ENCODE results near the gene C1orf198.

The C1orf198 gene

GRCh38 chr1:230836793-230837192 is 31.5 kb downstream of the C1orf198 start:
- in situ Hi-C loops (cut with MboI; ENCODE audit: low sequenced_read_pairs), result no loop called here

- in situ Hi-C loops (cut with MboI; ENCODE audit: low sequenced_read_pairs), result no loop called here
Observed at GRCh38 chr1:230836347-230836746, 32.0 kb downstream of the C1orf198 start.

GRCh38 chr1:230834292-230834691 is 34.0 kb downstream of the C1orf198 start:
- in situ Hi-C loops (cut with MboI; ENCODE audit: low sequenced_read_pairs), result no loop called here

DNA sequence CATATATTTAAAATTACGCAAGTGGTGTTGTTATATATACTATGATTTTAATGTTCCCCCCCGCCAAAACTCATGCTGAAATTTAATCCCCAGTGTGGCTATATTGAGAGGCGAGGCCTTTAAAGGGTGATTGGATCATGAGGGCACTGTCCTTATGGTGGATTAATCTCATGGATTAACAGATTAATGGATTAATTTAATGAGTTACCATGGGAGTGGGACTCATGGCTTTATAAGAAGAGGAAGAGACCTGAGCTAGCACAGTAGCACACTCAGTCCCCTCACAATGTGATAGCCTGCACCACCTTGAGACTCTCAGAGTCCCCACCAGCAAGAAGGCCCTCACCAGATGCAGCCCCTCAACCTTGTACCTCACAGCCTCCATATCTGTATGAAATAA is 34.8 kb downstream of the C1orf198 start:
- in situ Hi-C loops (cut with MboI; ENCODE audit: low sequenced_read_pairs), result no loop called here

DNA sequence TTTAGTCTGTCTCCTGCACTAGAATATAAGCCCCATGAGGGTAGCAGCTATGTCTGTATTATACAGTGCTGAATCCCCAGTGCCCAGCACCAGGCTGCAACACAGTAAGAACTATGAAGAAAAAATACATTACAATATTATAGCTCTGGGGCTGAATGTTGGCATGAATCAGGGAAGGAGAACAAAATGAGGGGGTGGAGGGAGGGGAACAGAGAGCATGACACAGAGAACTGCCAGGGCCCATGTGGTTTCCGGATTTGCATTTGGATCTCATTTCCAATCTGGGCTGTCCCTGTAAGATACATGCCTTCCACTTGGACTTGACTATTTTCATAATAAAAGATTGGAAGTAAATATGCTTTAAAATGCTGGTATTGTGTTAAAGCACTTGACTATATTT is 35.8 kb downstream of the C1orf198 start:
- in situ Hi-C loops (cut with MboI; ENCODE audit: low sequenced_read_pairs), result no loop called here

DNA sequence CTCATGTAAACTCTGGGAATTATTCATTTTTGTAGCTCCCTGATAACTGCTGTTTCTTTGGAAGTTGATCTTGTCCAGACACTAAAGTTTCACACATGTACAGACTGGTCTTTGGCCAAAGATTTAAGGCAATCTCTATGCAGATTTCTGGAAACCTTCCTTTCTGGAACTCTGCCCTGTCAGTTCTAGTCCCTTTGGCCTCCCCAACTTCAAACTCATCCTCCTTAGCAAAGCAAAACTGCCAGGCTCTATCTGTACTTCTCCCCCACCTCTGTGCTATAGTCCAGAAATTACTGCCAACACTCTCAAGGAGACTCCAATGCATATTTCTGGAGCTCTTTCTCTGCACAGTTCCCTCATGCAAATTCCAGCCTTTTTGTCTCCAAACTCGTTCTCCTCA is 36.5 kb downstream of the C1orf198 start:
- in situ Hi-C loops (cut with MboI; ENCODE audit: low sequenced_read_pairs), result no loop called here

GRCh38 chr1:230828421-230828820 is 39.9 kb downstream of the C1orf198 start:
- in situ Hi-C loops (cut with MboI; ENCODE audit: low sequenced_read_pairs), result no loop called here

- in situ Hi-C loops (cut with MboI; ENCODE audit: low sequenced_read_pairs), result no loop called here
Observed at GRCh38 chr1:230827801-230828200, 40.5 kb downstream of the C1orf198 start.

DNA sequence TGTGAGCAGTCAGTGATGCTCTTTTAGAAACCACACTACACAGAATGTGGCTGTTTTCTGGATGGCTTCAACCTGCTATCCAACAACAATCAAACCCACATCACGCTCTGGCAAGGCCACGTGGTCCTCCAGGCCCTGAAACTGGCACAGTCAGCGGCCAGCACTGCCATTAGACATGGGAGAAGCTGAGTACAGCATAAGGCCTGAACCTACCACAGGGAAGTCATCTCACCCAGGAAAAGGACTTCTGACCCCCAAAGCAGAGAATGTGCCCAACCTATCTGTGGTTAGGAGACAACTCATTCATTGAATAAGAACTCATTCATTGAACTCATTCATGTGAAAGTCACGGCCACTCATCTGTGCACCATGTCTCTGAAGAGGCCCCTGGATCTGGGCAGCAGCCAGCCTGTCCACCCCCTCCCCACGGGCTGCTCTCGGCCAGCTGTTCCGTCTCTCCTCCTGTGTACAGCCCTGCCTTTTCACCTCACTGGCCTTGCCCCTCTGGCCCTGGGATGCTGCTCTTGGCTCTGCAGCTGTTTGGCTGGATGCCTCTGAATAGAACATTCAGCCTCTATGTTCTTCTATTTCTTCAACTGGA is 41.1 kb downstream of the C1orf198 start:
- in situ Hi-C loops (cut with MboI; ENCODE audit: low sequenced_read_pairs), result no loop called here

- in situ Hi-C loops (cut with MboI; ENCODE audit: low sequenced_read_pairs), result no loop called here
Observed at GRCh38 chr1:230826166-230826875, 42.0 kb downstream of the C1orf198 start.

DNA sequence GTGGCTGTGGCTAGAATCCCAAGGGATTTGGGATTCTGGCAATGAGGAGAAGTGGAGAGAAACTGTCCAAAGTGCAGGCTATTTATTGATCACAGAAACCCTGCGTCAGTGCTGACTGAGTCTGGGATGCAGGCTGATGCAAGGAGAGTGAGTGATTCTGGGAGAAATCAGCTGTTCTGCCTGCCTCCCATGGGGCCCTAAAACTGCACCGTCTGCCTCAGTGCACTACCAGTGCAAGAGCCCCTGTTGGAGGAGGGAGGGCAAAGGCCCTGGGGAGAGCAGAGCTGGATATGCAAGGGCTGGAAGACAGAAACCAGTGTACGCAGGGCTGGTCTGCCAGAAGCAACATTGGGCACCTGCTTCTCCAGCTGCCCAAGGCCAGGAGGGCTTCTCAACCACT is 42.6 kb downstream of the C1orf198 start:
- in situ Hi-C loops (cut with MboI; ENCODE audit: low sequenced_read_pairs), result no loop called here

DNA sequence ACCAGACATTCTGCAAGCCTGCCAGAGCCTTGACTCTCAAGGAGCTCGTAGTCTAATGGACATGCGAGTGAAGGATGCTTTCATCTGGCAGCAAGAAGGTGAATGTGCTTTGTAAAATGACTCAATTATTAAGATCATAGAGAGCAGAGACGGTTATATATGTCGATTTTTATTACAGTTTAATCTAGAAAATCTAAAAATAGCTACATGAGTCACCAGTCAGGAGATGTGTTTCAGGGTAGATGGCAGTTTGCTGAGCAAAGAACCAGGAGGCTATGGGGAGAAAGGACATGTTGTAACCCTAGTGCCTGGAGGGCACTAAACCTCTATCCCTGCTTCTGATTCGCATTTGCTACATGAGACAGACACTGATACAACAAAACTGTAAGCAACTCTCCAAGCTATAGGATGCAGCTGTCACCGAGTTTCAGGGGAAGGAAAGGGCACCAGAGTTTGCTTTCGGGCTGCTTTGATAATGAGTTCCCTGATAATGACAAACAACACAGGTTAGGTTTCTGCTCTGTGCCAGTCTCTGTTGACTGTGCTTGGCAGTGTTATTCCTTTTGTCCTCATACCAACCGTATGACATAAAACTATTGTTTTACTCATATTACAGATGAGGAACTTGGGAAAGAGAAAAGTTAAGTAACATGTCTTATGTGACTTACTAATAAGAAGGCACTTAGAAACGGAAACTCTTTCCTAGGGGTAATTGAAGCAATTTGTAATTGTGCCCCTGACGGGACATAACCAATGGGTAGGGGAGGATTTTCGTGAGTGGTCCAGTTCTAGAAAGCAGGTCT is 43.2 kb downstream of the C1orf198 start:
- in situ Hi-C loops (cut with MboI; ENCODE audit: low sequenced_read_pairs), result no loop called here

DNA sequence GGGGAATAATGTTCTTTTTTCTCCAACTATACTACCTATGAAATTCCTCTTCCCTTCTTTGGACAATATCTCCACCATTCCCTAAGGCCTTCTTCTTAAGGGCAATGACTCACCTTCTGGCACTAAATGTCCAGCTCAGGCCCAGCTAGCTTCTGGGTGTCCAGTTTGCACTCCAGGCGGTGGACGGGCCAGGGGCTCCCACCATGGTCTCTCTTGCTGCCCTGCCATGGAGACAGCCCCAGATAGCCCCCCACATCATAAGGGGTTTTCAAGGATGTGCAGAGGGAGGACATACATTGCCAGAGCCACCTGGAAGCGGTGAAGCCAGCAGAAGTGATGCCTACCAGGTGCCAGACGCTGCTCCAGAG is 43.8 kb downstream of the C1orf198 start:
- in situ Hi-C loops (cut with MboI; ENCODE audit: low sequenced_read_pairs), result no loop called here

DNA sequence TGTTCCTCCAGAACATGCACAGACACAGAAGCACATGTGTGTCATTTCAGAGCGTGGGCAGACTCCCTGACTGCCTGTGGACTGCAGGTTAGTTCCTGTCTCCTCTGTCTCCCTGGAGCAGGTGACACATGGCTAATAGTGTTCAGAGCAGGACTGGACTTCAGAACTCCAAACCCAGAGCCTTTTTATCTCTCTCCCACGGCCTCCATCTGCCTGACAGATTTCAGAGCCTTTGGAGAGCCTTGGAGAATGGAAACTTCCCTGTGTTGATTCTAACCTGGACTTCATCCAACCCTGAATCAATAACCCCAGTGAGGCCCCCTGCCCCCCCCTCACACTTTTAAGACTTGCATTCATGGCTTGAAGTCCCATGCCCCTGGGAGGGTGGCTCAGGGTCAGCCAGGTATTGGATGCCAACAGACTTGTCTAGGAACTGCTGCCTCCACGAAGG is 44.4 kb downstream of the C1orf198 start:
- in situ Hi-C loops (cut with MboI; ENCODE audit: low sequenced_read_pairs), result no loop called here

DNA sequence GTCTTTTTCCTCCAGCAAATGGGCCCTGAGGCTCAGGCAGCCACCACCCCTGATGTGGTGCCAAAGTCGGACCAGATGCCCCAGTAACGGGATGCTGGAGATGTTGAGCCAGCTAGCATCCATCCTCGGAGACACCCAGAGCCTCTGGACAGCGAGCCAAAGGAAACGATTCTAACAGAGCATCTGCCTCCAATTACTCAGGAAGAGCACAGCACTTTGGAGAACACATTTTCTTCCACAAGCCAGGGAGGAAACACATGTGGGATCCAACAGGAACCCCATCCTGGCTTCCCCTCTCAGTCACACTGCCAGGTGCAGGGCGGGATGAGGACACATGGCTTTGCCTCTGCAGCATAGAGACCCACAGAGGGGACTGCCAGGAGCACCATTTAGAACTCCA is 44.9 kb downstream of the C1orf198 start:
- in situ Hi-C loops (cut with MboI; ENCODE audit: low sequenced_read_pairs), result no loop called here

GRCh38 chr1:230822092-230822581 is 46.2 kb downstream of the C1orf198 start:
- in situ Hi-C loops (cut with MboI; ENCODE audit: low sequenced_read_pairs), result no loop called here

- in situ Hi-C loops (cut with MboI; ENCODE audit: low sequenced_read_pairs), result no loop called here
Observed at GRCh38 chr1:230821346-230821745, 47.0 kb downstream of the C1orf198 start.

GRCh38 chr1:230820568-230820967 is 47.8 kb downstream of the C1orf198 start:
- in situ Hi-C loops (cut with MboI; ENCODE audit: low sequenced_read_pairs), result no loop called here

DNA sequence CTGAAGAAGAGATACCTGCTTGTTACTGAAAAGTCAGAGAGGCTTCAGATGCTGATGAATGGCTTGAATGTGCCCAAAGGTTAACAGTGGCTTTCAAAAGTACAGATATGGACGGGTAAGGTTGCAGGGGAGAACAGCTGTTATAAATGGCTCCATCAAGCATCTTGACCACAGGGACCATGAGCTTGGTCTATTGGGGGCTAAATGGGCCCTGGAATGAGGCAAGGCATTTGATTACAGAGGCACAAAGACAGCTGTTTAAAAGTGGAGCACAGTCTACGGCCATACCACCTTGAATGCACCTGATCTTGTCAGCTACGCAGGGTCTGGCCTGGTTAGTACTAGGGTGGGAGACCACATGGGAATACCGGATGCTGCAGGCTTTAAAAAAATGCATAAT is 48.3 kb downstream of the C1orf198 start:
- in situ Hi-C loops (cut with MboI; ENCODE audit: low sequenced_read_pairs), result no loop called here

GRCh38 chr1:230818901-230819300 is 49.4 kb downstream of the C1orf198 start:
- in situ Hi-C loops (cut with MboI; ENCODE audit: low sequenced_read_pairs), result no loop called here

DNA sequence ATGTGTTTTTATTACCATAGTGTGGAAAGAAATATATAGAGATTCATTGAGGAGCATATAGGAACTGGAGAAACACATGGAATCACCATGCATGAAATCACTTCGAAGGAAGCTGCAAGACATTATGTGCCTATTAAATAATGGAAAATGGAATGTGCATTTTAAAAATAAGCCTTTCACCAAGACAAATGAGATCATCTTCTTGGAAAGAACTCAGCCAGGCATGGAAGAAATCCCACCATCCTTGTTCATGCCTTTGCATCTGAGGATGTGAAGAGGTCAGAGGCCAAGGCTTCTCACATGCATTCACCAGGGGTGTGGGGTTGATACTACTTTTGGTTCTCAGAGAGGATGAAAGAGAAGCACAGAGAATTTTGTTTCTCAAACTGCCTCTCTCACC is 50.0 kb downstream of the C1orf198 start:
- in situ Hi-C loops (cut with MboI; ENCODE audit: low sequenced_read_pairs), result no loop called here

- in situ Hi-C loops (cut with MboI; ENCODE audit: low sequenced_read_pairs), result no loop called here
Observed at GRCh38 chr1:230816018-230816417, 52.3 kb downstream of the C1orf198 start.

Measured in hTERT RPE-1 (cell line).